KMS-11 (cell line): ENCODE results near the gene GPX2.

Experiments used
- H2AFZ ChIP-seq: fragments of 200-600 bp; sonication (generic); 2 replicates; pipeline ENCODE4 v1.6.1; 2016; ENCODE audit warnings: antibody characterized with exemption, mixed run types, low read depth
- H3K27ac ChIP-seq: fragments of 200-600 bp; sonication (generic); 2 replicates; pipeline ENCODE4 v1.6.1; 2016; ENCODE audit warnings: mild to moderate bottlenecking, mixed run types
- H3K27me3 ChIP-seq: fragments of 200-600 bp; sonication (generic); 2 replicates; pipeline ENCODE4 v1.6.1; 2017; ENCODE audit warnings: mild to moderate bottlenecking, low read depth, mixed run types, moderate library complexity; ENCODE audit not compliant: insufficient read depth
- H3K36me3 ChIP-seq: fragments of 200-600 bp; sonication (generic); 2 replicates; pipeline ENCODE4 v1.6.1; 2017; ENCODE audit warnings: mild to moderate bottlenecking, mixed run types; ENCODE audit not compliant: insufficient read depth
- H3K4me1 ChIP-seq: fragments of 200-600 bp; sonication (generic); 2 replicates; pipeline ENCODE4 v1.6.1; 2016; ENCODE audit warnings: mild to moderate bottlenecking, low read depth, mixed run types; ENCODE audit not compliant: poor library complexity, severe bottlenecking
- H3K4me2 ChIP-seq: fragments of 200-600 bp; sonication (generic); 2 replicates; pipeline ENCODE4 v1.7.0; 2016; ENCODE audit warnings: mild to moderate bottlenecking, mixed run types
- H3K4me3 ChIP-seq: fragments of 200-600 bp; sonication (generic); IDR thresholded peaks from 2 replicates; pipeline ENCODE4 v1.6.1; 2017; ENCODE audit warnings: low read depth, low read length, mixed read lengths; ENCODE audit not compliant: insufficient read depth
- H3K79me2 ChIP-seq: fragments of 200-600 bp; sonication (generic); 2 replicates; pipeline ENCODE4 v1.6.1; 2016; ENCODE audit warnings: low read depth, mixed run types; ENCODE audit not compliant: insufficient read depth
- H3K9ac ChIP-seq: fragments of 200-600 bp; sonication (generic); 2 replicates; pipeline ENCODE4 v1.6.1; 2016; ENCODE audit warnings: mild to moderate bottlenecking, mixed run types
- H4K20me1 ChIP-seq: fragments of 200-600 bp; sonication (generic); 2 replicates; pipeline ENCODE4 v1.6.1; 2016; ENCODE audit warnings: mild to moderate bottlenecking, mixed run types; ENCODE audit not compliant: insufficient read depth
- CTCF ChIP-seq: fragments of 200-600 bp; sonication (generic); conservative IDR thresholded peaks from 2 replicates; pipeline ENCODE4 v1.6.1; 2017; ENCODE audit warnings: low read depth, mild to moderate bottlenecking, antibody characterized with exemption, low read length, moderate library complexity, mixed read lengths

GPX2 gene

DNA sequence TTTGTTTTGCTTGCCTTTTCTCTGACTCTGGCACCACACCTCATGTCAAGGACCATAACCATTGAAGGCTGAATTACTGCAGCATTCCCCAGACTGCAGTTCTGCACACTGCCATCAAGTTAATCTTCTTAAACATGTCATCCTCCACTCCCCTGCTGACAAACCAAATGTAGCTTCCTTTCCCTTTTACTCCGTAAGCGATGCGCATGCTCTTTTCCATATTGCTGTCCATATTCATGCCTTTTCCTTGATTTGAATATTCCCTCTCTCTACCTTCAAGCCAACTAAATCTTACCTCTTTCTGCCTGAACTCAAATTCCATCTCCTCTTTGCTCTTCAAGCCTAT lies 13.6 kb downstream of the GPX2 start:
- Histone ChIP-seq H3K79me2 (no peaks in the 10 kb centered on the region), H4K20me1 (no peaks in the 10 kb centered on the region), H3K4me2 (peak overlapping the region; percentile 41; the same call in 1 of the 2 replicates), H3K27me3 (no peaks in the 10 kb centered on the region), H3K4me3 (no peak overlapping the region), H3K27ac (peak overlapping the region; percentile 57), H3K4me1 (peaks cover 76% of the 10 kb centered on the region), H3K9ac (no peak overlapping the region), H2AFZ (no peak overlapping the region), H3K36me3 (no peaks in the 10 kb centered on the region)
- no peak for TF ChIP-seq CTCF

GRCh38 chr14:64928239-64929013 lies 14.1 kb downstream of the GPX2 start:
- H3K27ac ChIP-seq: peak overlapping the region; percentile 57
- H3K79me2 ChIP-seq: no peaks in the 10 kb centered on the region
- H3K36me3 ChIP-seq: no peaks in the 10 kb centered on the region
- peaks cover 73% of the 10 kb centered on the region for H3K4me1 ChIP-seq
- H3K27me3 ChIP-seq: no peaks in the 10 kb centered on the region
- H3K4me3 ChIP-seq: no peak overlapping the region
- no peaks in the 10 kb centered on the region for H4K20me1 ChIP-seq
- H3K9ac ChIP-seq: no peak overlapping the region
- peak overlapping the region; percentile 41; the same call in 1 of the 2 replicates for H3K4me2 ChIP-seq
- no peak for TF ChIP-seq CTCF
- no peak overlapping the region for H2AFZ ChIP-seq

DNA sequence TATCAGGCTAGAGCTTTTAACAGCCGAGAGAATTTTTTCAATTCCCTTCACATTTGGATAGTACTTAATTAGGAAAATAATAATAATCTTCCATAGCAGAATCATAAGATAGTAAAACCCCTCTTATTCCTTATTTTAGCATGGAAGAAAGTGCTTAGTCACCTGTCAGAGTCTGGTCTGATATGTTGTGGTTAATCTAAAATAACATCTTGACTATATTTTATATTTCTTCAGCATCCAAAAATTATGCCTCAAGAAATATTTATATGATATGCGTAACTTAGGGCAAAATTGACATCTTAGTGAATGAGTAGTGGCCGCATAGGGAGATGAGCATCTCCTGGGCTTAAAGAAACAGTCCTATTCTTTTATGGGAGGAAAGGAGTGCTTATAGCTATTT lies 15.5 kb downstream of the GPX2 start:
- H3K4me2 ChIP-seq: no peak overlapping the region
- no peaks in the 10 kb centered on the region; the same call in 1 of the 2 replicates for H3K79me2 ChIP-seq
- no peaks in the 10 kb centered on the region for H3K36me3 ChIP-seq
- no peak overlapping the region for H3K9ac ChIP-seq
- no peak overlapping the region for H3K4me3 ChIP-seq
- no peak overlapping the region for H2AFZ ChIP-seq
- H3K4me1 ChIP-seq: peaks cover 62% of the 10 kb centered on the region
- no peaks in the 10 kb centered on the region for H4K20me1 ChIP-seq
- TF ChIP-seq CTCF: no peak
- no peak overlapping the region for H3K27ac ChIP-seq
- no peaks in the 10 kb centered on the region for H3K27me3 ChIP-seq

DNA sequence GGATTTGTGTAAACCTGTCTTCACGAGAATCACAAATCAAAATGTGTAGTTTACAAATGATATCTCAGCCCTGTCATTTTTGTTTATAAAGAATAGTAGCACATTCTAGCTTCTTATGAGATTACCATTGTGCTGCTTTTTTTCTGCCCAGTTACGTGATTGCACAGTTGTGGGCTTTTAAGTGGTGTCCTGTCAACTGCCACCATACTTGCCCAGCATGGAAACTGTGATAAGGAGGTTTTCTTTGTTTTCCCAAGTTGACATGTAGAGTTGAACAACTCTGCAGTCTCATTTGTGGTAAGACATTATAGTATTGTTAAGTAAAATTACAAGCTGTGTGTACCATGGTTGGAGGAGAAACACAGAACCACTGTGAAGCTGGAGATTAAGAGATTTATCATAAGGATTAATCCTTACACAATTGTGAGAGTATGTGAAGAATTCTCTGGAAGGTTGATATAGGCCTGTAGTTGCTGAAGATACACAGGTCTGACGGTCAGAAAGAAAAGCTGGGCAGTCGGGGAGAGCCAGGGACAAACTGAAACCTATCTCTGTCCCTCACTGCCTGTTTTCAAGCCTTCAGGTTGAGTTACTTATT lies 16.0 kb downstream of the GPX2 start:
- Histone ChIP-seq H3K4me3 (no peak overlapping the region), H3K4me1 (peaks cover 57% of the 10 kb centered on the region), H3K36me3 (no peaks in the 10 kb centered on the region), H3K79me2 (no peaks in the 10 kb centered on the region; the same call in 1 of the 2 replicates), H2AFZ (no peak overlapping the region), H4K20me1 (no peaks in the 10 kb centered on the region), H3K4me2 (no peak overlapping the region), H3K9ac (no peak overlapping the region), H3K27ac (no peak overlapping the region), H3K27me3 (no peaks in the 10 kb centered on the region)
- no peak for TF ChIP-seq CTCF
